Liver (tissue), 9 donors: ENCODE data around the gene NUDC. TPM values are rescaled to one million over a fixed set of nuclear protein-coding genes. Genes with fewer than 3 reads are reported as not detected.

Source experiments
- DNase-seq: peaks from one replicate; pipeline ENCODE4 v3.0.0-alpha.2; 2017; ENCODE audit warnings: low spot score
- H3K27ac ChIP-seq, 2 donors: one replicate each; pipeline ENCODE4 v1.7.0; 2013; ENCODE audit warnings: inconsistent platforms in 2 of 2, low read length in 2 of 2, control low read depth in 1 of 2, low read depth in 1 of 2, mild to moderate bottlenecking in 1 of 2
- H3K27me3 ChIP-seq, 4 donors: one replicate each; pipeline versions ENCODE4 v1.6.1 to v1.7.0; 2013; ENCODE audit warnings: low read length in 3 of 4, inconsistent platforms in 1 of 4, mild to moderate bottlenecking in 1 of 4, moderate library complexity in 1 of 4; ENCODE audit not compliant: control insufficient read depth in 4 of 4, insufficient read depth in 4 of 4
- H3K36me3 ChIP-seq, 4 donors: one replicate each; pipeline versions ENCODE4 v1.6.1 to v1.7.0; 2013; ENCODE audit warnings: low read length in 3 of 4, mild to moderate bottlenecking in 3 of 4, low read depth in 1 of 4, moderate library complexity in 1 of 4; ENCODE audit not compliant: control insufficient read depth in 4 of 4, insufficient read depth in 3 of 4
- H3K4me1 ChIP-seq, 4 donors: one replicate each; pipeline versions ENCODE4 v1.6.1 to v1.7.0; 2013; ENCODE audit warnings: low read length in 3 of 4, mild to moderate bottlenecking in 3 of 4, moderate library complexity in 1 of 4; ENCODE audit not compliant: control insufficient read depth in 4 of 4, insufficient read depth in 4 of 4
- H3K4me3 ChIP-seq, 3 donors: one replicate each; pipeline versions ENCODE4 v1.6.1 to v1.7.0; 2013; ENCODE audit warnings: low read length in 3 of 3, control low read depth in 1 of 3, low read depth in 1 of 3, mild to moderate bottlenecking in 1 of 3
- H3K9ac ChIP-seq, 2 donors: one replicate each; pipeline ENCODE4 v1.7.0; 2013; ENCODE audit warnings: low read length in 2 of 2, mild to moderate bottlenecking in 2 of 2, moderate library complexity in 2 of 2, control low read depth in 1 of 2, low read depth in 1 of 2
- H3K9me3 ChIP-seq, 4 donors: one replicate each; pipeline versions ENCODE4 v1.6.1 to v1.7.0; 2013; ENCODE audit warnings: low read length in 3 of 4; ENCODE audit not compliant: control insufficient read depth in 4 of 4
- ATF3 ChIP-seq: IDR thresholded peaks from 2 replicates; pipeline ENCODE4 v1.6.1; 2016; ENCODE audit warnings: antibody characterized with exemption
- EGR1 ChIP-seq, 2 donors: IDR thresholded peaks; 2 replicates each; pipeline ENCODE4 v1.6.1; 2016 to 2018; ENCODE audit warnings: antibody characterized with exemption in 2 of 2, low read depth in 2 of 2
- FOXA2 ChIP-seq: IDR thresholded peaks from 2 replicates; pipeline ENCODE4 v1.6.1; 2016; ENCODE audit warnings: antibody characterized with exemption
- GABPA ChIP-seq, 2 donors: IDR thresholded peaks in 1 of 2; conservative IDR thresholded peaks in 1 of 2; 2 replicates each; pipeline ENCODE4 v1.6.1; 2016; ENCODE audit warnings: antibody characterized with exemption in 2 of 2, mild to moderate bottlenecking in 1 of 2, moderate library complexity in 1 of 2
- HNF4A ChIP-seq, 2 donors: conservative IDR thresholded peaks; 2 replicates each; pipeline ENCODE4 v1.6.1; 2016; ENCODE audit warnings: antibody characterized with exemption in 2 of 2, mild to moderate bottlenecking in 2 of 2
- MAX ChIP-seq: IDR thresholded peaks from 2 replicates; pipeline ENCODE4 v1.6.1; 2016; ENCODE audit warnings: antibody characterized with exemption
- REST ChIP-seq: IDR thresholded peaks from 2 replicates; pipeline ENCODE4 v1.6.1; 2016; ENCODE audit warnings: antibody characterized with exemption, mild to moderate bottlenecking
- RXRA ChIP-seq, 2 donors: IDR thresholded peaks; 2 replicates each; pipeline ENCODE4 v1.6.1; 2017 to 2018; ENCODE audit warnings: antibody characterized with exemption in 2 of 2, mild to moderate bottlenecking in 1 of 2
- SP1 ChIP-seq: IDR thresholded peaks from 2 replicates; pipeline ENCODE4 v1.6.1; 2018; ENCODE audit warnings: antibody characterized with exemption, mild to moderate bottlenecking
- TAF1 ChIP-seq: conservative IDR thresholded peaks from 2 replicates; pipeline ENCODE4 v1.6.1; 2016; ENCODE audit warnings: antibody characterized with exemption, mild to moderate bottlenecking
- YY1 ChIP-seq: IDR thresholded peaks from 2 replicates; pipeline ENCODE4 v1.6.1; 2016; ENCODE audit warnings: antibody characterized with exemption, mild to moderate bottlenecking
- ZBTB33 ChIP-seq: IDR thresholded peaks from 2 replicates; pipeline ENCODE4 v1.6.1; 2016; ENCODE audit warnings: antibody characterized with exemption
- WGBS: extraction: QIAGEN DNeasy Blood & Tissue Kit; methylation state at CpG from one replicate; pipeline ENCODE4 v1.1.7; 2013; 5-methylcytosine and 5-hydroxymethylcytosine counted together
- polyA plus RNA-seq, 2 donors: library from polyadenylated mRNA; stranded (reverse) in 1 of 2; unstranded in 1 of 2; fragments of 200-250 nt in 1 of 2; fragments of >200 nt in 1 of 2; fragmentation: Nextera tagmentation in 1 of 2; extraction: Ambion mirVana in 1 of 2; gene quantifications; one replicate each; pipeline versions ENCODE4 v1.2.1 to v1.2.3, GENCODE V29; 2013 to 2015
- total RNA-seq, 2 donors: library from RNA; depleted of rRNA; stranded (reverse); fragments of >200 nt; gene quantifications; one replicate each; pipeline ENCODE4 v1.2.3, GENCODE V29; 2014
- donor health status: healthy.
- donor health status: healthy.
- donor health status: healthy.
- donor health status: healthy.
- donor health status: healthy.

Gene NUDC
- total and polyA plus RNA-seq, 4 donors, result 18.2 to 50.7 (median 36.2) TPM

- peak overlapping the region; percentile 97 to 99 for H3K27ac ChIP-seq
- H3K9me3 ChIP-seq, result no peaks in the 10 kb centered on the region
- H3K36me3 ChIP-seq, result peaks cover 0 to 6% (median under 1%) of the 10 kb centered on the region in 4 donors
- peak overlapping the region; percentile 79 to 86 (median 82) for H3K4me3 ChIP-seq
- TF ChIP-seq RXRA (IDR thresholded peaks at IDR 0.05) (peak in 1 of 2 donors; percentile 39), HNF4A (conservative IDR thresholded peaks at IDR 0.05) (no peak)
- peak overlapping the region; percentile 92 to 96 for H3K9ac ChIP-seq
- peaks cover 3 to 50% (median 32%) of the 10 kb centered on the region in 4 donors for H3K4me1 ChIP-seq
- WGBS, result 44% methylated on average over 8 of the region's 8 CpGs
- no peaks in the 10 kb centered on the region for H3K27me3 ChIP-seq
- no peak for DNase-seq
Measured at GRCh38 chr1:26911399-26912146, 10.0 kb upstream of the NUDC start.

- peak overlapping the region; percentile 97 to 99 for H3K27ac ChIP-seq
- WGBS, result 27% methylated on average over 2 of the region's 2 CpGs
- no peak for DNase-seq
- H3K36me3 ChIP-seq, result peaks cover 0 to 6% (median under 1%) of the 10 kb centered on the region in 4 donors
- H3K4me3 ChIP-seq, result peak overlapping the region; percentile 79 to 86 (median 82)
- H3K9ac ChIP-seq, result peak overlapping the region; percentile 92 to 96
- TF ChIP-seq REST (no peak), TAF1 (peak; percentile 14)
- no peaks in the 10 kb centered on the region for H3K27me3 ChIP-seq
- peaks cover 3 to 50% (median 32%) of the 10 kb centered on the region in 4 donors for H3K4me1 ChIP-seq
- no peaks in the 10 kb centered on the region for H3K9me3 ChIP-seq
Measured at GRCh38 chr1:26912147-26912490, 9.4 kb upstream of the NUDC start.

GRCh38 chr1:26913389-26913753 is 8.2 kb upstream of the NUDC start:
- H3K9me3 ChIP-seq, result no peaks in the 10 kb centered on the region
- DNase-seq, result no peak
- peak overlapping the region; percentile 97 to 99 for H3K27ac ChIP-seq
- no peak for TF ChIP-seq ZBTB33
- no peak for TF ChIP-seq ATF3
- TF ChIP-seq SP1, result no peak
- TF ChIP-seq YY1, result no peak
- no peak for TF ChIP-seq HNF4A (conservative IDR thresholded peaks at IDR 0.05)
- TF ChIP-seq MAX, result no peak
- TF ChIP-seq TAF1, result no peak
- no peak for TF ChIP-seq FOXA2
- TF ChIP-seq RXRA (IDR thresholded peaks at IDR 0.05), result no peak
- no peak for TF ChIP-seq GABPA (IDR thresholded peaks at IDR 0.05 in 1 of 2, conservative IDR thresholded peaks at IDR 0.05 in 1 of 2)
- no peak for TF ChIP-seq EGR1 (IDR thresholded peaks at IDR 0.05; ENCODE audit: low read depth in 2 of 2)
- H3K27me3 ChIP-seq, result no peaks in the 10 kb centered on the region
- H3K36me3 ChIP-seq, result peaks cover 0 to 6% (median under 1%) of the 10 kb centered on the region in 4 donors
- H3K4me1 ChIP-seq, result peaks cover 3 to 50% (median 32%) of the 10 kb centered on the region in 4 donors
- peak overlapping the region; percentile 92 to 96 for H3K9ac ChIP-seq
- H3K4me3 ChIP-seq, result peak overlapping the region; percentile 79 to 86 (median 82)
- WGBS, result 31% methylated on average over 5 of the region's 5 CpGs
